PC-9 (cell line): ENCODE measurements around the gene OIT3.

Experiments used
- CTCF ChIP-seq: fragments of 200-600 bp; sonication (generic); conservative IDR thresholded peaks from 2 replicates; pipeline ENCODE4 v1.6.1; 2017; ENCODE audit warnings: mixed run types, antibody characterized with exemption, mild to moderate bottlenecking, moderate library complexity
- EZH2 ChIP-seq: fragments of 200-600 bp; sonication (generic); IDR thresholded peaks from 2 replicates; pipeline ENCODE4 v1.8.0; 2017; ENCODE audit warnings: antibody characterized with exemption, low read depth

- TF ChIP-seq CTCF (no peak), EZH2 (no peak)
Observed at GRCh38 chr10:72930276-72930675, 36.7 kb downstream of the OIT3 start.
